ENCODE measurements around the gene PDZD4.
A peak's percentile ranks its signal among the peaks of the same experiment; 100 is the strongest.

PDZD4 gene

GRCh38 chrX:153813161-153813560 lies 17.2 kb downstream of the PDZD4 start:
- no peak for DNase-seq (ENCODE audit: low read depth)

DNA sequence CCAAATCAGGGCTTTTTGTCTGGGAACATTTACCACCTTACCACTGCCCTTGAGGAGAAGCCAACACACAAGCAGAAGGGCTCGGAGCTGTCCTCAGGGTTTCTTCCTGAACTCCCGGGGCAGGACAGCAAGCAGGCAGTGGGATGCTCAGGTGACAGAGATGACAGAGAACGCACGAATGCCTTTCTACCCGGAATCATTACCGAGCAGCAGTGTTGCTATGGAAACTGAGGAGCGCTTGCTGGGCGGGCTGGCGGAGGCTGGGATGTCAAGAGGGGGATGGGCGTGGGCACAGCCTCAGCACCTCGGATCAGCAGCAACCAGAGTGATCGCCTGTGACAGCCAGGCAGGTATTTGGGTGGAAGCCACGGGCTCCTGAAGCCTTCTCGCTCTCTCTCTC lies 18.1 kb downstream of the PDZD4 start:
- DNase-seq (ENCODE audit: low read depth): no peak

DNA sequence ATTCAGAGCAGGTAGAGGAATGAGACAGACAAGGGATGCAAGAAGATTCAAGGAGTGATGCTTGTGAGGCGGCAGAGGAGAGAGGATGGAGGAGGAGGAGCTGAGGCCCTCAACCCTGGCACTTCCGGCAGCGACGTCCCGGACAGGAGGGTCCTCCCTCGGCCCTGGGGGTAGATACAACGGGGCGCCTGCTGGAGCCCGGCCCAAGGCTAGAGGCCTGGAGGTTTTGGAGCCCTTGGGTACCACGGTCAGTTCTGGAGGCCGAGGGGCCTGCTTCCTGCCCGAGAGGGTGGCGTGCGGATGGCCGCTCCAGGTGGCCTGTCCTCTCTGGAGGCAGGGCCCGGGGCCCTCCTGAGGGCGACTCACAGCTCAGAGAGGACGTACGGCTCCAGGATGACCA lies 22.4 kb downstream of the PDZD4 start:
- DNase-seq (ENCODE audit: low read depth): no peak

DNA sequence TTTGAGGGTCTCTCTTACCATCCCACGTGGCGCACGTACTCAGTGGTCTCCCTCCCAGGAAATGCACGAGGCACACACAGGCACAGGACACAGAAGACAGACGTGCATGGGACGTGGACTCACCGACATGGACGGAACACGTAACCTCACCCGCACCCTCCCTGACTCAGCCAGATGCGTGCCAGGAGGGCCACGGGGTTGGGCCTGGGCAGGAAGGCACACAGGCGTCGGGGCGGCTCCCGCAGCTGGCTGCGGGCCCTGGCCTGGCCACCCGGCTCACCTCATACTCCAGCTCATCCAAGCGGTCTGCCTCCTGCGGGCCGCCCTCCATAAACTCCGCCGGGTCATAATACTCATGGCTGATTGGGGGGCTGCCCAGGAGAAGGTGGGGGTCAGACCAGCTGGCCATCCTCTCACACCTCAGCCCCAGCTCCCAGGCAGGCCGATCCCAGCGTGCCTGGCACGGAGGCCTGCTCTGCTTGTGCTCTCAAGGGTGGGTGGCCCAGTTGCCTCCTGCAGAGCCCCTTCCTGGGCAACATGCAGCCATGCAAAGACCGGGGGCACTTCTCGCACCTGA lies 23.3 kb downstream of the PDZD4 start:
- DNase-seq (ENCODE audit: low read depth): no peak

- DNase-seq (ENCODE audit: low read depth): no peak
These were observed 24.9 kb downstream of the PDZD4 start for GRCh38 chrX:153805436-153805835.

GRCh38 chrX:153804621-153805020 lies 25.7 kb downstream of the PDZD4 start:
- DNase-seq (ENCODE audit: low read depth): no peak

DNA sequence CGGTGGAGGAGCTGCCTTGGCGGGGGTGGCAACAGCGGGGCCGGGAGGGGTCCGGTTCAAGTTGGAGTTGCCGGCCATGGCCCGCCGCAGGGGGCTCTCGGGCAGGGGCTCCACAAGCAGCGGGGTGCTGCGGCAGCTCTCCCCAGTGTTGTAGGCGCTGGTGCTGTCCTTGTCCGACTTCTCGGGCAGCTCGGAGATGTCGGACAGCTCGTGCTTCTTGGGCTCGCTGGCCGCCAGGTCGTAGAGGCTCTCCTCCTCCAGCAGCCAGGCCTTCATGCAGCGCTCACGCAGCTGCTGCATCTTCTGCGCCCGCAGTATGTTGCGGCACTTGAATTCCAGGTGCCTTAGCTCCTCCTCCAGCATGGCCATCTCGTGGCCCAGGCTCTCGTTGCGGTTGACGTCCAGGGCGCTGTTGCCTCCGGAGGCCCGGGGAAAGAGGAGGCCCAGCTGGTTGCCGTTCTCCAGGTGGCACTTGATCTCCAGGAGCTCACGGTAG lies 26.2 kb downstream of the PDZD4 start:
- DNase-seq (ENCODE audit: low read depth): no peak

DNA sequence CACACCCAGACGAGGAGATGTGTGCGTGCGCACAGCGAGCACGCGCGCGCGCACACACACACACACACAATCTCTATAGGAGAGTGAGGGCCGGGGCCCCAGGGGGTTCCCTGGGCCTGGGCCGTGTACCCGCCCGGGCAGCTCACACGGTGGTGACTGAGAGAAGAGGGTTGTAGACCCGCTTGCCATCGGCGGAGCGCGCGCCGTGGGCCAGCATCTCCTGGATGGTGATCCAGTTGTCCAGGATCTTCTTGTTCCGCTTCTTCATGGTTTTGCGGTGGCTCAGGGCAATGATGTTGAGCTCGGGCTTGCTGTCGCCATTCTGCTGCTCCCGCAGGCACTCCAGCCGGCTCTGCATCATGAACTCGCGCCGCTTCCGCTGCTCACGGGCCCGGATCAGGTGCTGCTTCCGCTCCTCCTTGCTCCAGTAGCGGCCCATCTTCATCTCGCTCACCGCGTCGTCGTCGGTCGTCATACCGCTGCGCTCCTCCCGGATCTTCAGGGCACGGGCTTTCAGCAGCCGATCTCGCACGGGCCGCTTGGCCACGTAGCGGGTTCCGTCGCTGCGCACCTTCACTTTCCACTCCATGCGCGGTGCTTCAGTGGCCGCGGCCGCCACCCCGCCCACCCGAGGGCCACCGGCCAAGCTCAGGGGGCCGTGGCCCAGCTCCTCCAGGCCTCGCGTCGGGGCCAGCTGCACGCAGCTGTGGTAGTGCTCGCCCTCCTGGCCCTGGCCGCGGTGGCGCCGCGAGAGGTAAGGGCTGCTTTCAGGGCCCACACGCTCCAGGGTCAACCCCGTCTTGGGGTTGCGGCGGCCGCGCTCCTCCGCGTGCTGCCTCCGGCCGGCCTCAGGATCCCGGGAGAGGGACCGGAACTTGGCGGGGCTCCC lies 26.9 kb downstream of the PDZD4 start:
- no peak for DNase-seq (ENCODE audit: low read depth)

GRCh38 chrX:153802513-153803045 lies 27.8 kb downstream of the PDZD4 start:
- DNase-seq (ENCODE audit: low read depth): no peak

DNA sequence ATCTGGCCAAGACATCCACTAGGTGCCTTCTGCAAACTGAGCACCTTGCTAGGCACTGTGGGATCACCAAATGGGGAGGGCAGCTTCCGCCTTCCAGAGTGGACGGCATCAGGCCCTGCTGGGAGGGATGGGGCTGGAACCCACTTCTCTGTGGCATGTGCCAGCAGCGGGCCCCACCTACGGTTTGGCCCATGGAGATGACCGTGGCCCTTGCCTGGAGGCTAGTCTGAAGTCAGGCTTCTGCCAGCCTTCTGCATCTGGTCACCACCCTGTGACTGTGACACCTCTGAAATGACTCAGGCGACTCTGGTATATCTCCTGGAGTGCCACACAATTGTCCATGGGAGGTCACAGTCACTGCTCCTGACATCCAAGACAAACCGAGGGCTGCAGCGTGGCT lies 28.7 kb downstream of the PDZD4 start:
- no peak for DNase-seq (ENCODE audit: low read depth)

GRCh38 chrX:153800746-153801145 lies 29.6 kb downstream of the PDZD4 start:
- no peak for DNase-seq (ENCODE audit: low read depth)

- no peak for DNase-seq (ENCODE audit: low read depth)
These were observed 30.1 kb downstream of the PDZD4 start for GRCh38 chrX:153800177-153800722.

DNA sequence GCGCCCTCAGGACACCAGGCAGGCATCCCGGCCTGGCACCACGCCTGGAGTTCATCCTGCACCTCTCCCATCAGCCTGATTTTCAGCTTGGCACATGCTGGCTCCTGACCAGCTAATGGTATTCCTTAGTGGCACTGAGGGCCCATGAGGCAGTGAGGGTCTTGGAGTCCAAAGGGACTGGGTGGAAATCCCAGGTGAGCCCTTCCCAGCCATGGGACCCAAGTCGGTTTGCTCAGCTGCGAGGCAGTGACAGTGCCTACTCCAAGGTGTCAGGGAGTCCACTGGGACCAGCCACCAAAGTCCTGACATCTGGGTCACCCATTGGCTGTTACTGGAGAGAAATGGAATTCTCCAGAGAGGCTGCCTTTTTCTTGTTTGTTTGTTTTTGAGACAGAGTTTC lies 31.0 kb downstream of the PDZD4 start:
- DNase-seq (ENCODE audit: low read depth): no peak

GRCh38 chrX:153797415-153798015 lies 32.8 kb downstream of the PDZD4 start:
- DNase-seq (ENCODE audit: low read depth): no peak

DNA sequence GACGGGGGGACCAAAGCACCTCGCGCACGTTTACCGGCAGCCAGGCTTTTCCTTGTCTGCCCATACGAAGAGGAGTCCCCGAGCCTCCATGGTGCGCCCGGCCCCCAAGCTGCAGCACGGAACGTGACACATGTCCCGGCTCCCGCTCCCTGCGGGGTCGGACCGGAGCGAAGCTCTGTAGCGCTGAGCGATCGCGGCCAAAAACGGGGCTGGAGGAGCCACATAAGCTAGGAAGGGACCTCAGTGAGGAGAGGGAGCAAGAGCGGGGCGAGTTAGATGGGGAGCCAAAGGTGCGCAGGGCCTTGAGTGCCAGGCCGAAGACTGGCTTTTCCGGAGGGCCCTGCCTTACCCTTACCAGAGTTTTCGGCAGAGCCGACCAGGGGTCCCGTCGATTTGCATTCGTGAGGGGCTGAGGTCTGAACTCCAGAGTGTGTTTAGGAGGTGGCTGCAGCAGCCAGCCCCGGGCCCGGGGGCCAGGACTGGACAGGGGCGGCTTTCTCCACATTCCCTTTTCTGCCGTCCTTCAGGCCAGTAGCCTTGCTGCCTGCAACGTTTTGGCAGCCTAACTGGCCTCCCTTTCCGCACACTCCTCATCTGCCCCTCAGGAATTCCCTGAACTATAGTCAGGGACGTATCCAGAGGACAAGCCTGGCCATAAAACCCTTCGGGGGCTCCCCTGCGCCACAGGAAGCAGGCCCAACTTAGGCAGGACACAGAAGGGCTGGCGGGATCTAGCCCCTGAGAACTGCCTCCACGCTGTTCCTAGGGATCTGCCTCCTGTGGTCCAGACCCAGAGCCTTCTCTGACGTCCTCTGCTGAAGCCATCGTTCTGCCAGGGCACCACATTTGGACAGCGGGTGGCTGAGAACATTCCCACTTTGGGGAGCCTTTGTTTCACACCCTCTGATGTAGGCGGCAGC lies 35.2 kb downstream of the PDZD4 start:
- no peak for DNase-seq (ENCODE audit: low read depth)

DNA sequence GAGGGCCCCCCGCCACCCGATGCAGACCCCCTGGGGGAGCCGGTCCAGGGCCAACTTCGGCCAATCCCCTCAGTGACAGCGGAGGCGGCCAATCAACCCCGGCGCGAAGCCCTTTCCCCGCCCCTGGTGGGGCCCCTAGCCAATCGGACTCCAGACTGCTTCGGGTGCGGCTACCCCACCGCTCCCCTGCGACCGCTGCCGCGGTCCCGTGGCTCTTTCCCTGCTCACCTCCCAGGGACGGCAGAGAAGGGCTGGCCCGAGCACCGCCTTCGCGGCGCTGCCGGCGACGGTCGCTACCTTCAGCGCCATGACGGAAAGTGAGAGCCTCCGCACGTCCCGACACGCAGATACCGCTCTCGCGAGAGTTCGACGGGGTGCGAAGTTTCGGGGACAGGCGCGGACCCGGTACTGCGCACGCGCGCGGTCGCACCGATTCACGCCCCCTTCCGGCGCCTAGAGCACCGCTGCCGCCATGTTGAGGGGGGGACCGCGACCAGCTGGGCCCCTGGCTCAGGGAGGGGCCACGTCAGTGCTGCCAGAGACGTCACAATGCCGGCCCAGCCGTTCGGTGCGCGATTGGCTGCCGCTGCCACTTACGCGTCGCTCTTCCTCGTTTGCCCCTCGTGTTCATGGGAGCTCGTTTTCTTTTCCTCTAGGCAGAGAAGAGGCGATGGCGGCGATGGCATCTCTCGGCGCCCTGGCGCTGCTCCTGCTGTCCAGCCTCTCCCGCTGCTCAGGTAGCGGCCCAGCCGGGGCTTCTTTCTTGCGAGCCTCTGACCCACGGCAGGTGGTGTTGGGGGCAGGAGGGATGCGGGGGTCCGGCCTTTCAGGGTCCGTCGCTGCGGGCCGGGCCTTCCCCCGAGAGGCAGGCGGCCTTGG lies 36.1 kb downstream of the PDZD4 start, which contains the start of the genes IDH3G and SSR4:
IDH3G (minus strand) TSS at position 358 of the 879 bp plus-strand sequence; CDS start at position 309, 49 bp downstream.
SSR4 (plus strand) TSS at position 651 of the 879 bp plus-strand sequence; CDS start at position 671, 20 bp downstream.
- DNase-seq (ENCODE audit: low read depth): peak; percentile 94

DNA sequence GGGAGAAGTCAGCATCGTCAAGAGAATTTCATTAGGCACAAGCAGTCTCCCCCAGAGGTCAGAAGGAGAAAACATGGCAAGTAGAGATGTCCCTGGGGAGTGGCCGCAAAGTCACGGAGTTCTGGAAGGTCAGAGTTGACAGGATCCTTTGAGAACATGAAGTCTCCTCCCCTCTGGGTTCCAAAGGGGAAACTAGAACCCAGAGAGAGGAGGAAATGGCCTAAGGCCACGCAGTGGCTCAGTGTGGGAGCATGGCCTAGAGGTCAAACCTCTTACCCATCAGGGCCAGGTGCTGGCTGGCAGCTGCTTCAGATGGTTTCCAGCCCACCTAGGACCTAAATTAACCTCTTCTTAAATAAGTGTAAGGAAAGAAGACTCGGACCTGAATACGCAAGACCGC lies 37.1 kb downstream of the PDZD4 start:
- no peak for DNase-seq (ENCODE audit: low read depth)

DNA sequence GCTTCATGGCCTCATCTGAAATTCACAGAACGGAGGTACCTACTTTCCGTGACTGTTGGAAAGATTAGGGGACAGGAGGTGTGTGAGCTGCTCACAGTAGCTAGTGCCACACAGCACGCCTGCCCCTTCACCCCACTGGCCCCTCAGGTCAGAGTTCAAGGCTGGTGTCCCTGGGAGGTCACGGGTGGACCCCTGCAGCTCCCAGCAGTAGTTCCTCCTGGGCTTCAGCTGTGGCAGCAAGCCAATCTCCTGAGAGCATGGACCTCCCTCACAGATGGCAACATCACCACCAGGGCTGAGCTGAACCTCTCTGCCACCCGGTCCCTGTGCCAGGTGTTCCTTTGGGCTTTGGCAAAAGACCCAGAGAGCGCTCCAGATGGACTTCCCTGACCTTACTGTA lies 38.0 kb downstream of the PDZD4 start:
- no peak for DNase-seq (ENCODE audit: low read depth)

DNA sequence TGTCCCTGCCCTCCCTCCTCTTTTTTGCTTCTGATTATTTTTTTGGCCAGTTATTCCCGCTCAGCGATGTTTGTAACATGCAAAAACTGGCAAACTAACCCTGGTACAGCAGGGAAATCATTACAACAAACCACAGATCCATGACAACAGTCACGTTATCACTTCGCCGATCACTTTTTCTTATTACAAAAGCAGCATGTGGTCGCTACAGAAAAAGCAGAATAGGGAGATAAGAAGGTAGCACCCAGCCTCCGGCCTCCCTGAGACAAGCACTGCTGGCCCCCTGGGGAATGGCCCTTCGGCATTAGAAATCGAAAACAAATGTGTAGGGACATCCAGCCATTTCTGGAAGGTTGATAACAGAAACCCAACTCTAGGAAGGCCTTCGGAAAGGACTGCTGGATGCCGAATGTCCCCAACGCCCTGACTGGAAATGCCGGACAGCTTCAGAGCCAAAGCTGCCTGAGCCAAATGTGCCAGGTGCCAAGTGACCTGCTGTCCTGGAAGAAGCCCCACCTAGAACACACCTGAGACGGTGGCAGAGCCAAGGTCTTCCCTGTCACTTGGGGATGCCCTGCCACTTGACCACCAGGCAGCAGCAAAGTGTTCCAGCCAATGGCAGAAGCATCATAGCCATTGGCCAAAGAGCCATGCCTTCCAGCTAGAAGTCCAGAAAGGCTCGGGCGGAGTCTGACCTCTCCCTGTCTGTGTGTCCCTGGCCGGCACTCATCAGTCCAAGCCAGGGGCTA lies 39.1 kb downstream of the PDZD4 start:
- no peak for DNase-seq (ENCODE audit: low read depth)
